ENCODE results near the gene GSK3B. TPM values are rescaled to one million over a fixed set of nuclear protein-coding genes. Genes with fewer than 3 reads are reported as not detected.
A peak's percentile ranks its signal among the peaks of the same experiment; 100 is the strongest.

Gene GSK3B
- polyA plus RNA-seq, 6 donors from 2014 or later = 11.3 to 26.1 (median 14.9) TPM

GRCh38 chr3:120040813-120041377 is 53.4 kb downstream of the GSK3B start:
- Mint-ChIP-seq H3K36me3 (peaks cover 46 to 60% of the 10 kb centered on the region in 2 donors), H3K27ac (peak overlapping the region in 2 of 6 donors; percentile 29 to 76), H3K4me3 (peak overlapping the region in 1 of 8 donors; percentile 72), H3K4me1 (peaks cover 18 to 28% (median 21%) of the 10 kb centered on the region in 3 donors), H3K9me3 (peaks cover 28 to 88% (median 78%) of the 10 kb centered on the region in 7 donors), H3K27me3 (no peaks in the 10 kb centered on the region)
- no peak for DNase-seq
- no peak for ATAC-seq (ENCODE audit: low read depth in 2 of 2)

GRCh38 chr3:120039642-120040610 is 54.3 kb downstream of the GSK3B start:
- Mint-ChIP-seq H3K36me3 (peaks cover 46 to 51% of the 10 kb centered on the region in 2 donors), H3K9me3 (peaks cover 23 to 80% (median 70%) of the 10 kb centered on the region in 7 donors)

GRCh38 chr3:120033596-120033995 is 60.7 kb downstream of the GSK3B start:
- H3K27ac Mint-ChIP-seq = peak overlapping the region; percentile 9 to 97 (median 86)
- DNase-seq (peak; percentile 36), ATAC-seq (ENCODE audit: low read depth in 2 of 2) (peak; percentile 87 to 90)
- H3K4me3 Mint-ChIP-seq = peak overlapping the region in 7 of 8 donors; percentile 12 to 83 (median 35)
- H3K4me1 Mint-ChIP-seq = peaks cover 23 to 38% (median 26%) of the 10 kb centered on the region in 3 donors
- H3K9me3 Mint-ChIP-seq = peaks cover 3 to 37% (median 26%) of the 10 kb centered on the region in 7 donors
- H3K36me3 Mint-ChIP-seq = peaks cover 10 to 12% of the 10 kb centered on the region in 2 donors
- no peaks in the 10 kb centered on the region for H3K27me3 Mint-ChIP-seq

More at GRCh38 chr3:120039642-120040610, 54.3 kb downstream of the GSK3B start:
- DNase-seq (no peak), ATAC-seq (ENCODE audit: low read depth in 2 of 2) (no peak)
- Mint-ChIP-seq H3K27ac (peak overlapping the region in 2 of 6 donors; percentile 26 to 42), H3K4me1 (peaks cover 15 to 21% (median 19%) of the 10 kb centered on the region in 3 donors), H3K4me3 (peak overlapping the region in 2 of 8 donors; percentile 47 to 57), H3K27me3 (no peaks in the 10 kb centered on the region)

- Mint-ChIP-seq H3K36me3 (peaks cover 9 to 12% of the 10 kb centered on the region in 2 donors), H3K27me3 (no peaks in the 10 kb centered on the region), H3K4me1 (peaks cover 26 to 51% (median 31%) of the 10 kb centered on the region in 3 donors), H3K9me3 (peaks cover 3 to 25% (median 15%) of the 10 kb centered on the region in 7 donors), H3K4me3 (no peak overlapping the region), H3K27ac (no peak overlapping the region)
- ATAC-seq (ENCODE audit: low read depth in 2 of 2) = no peak
- no peak for DNase-seq
Observed at GRCh38 chr3:120031561-120031960, 62.7 kb downstream of the GSK3B start.

GRCh38 chr3:120029749-120030148 is 64.5 kb downstream of the GSK3B start:
- H3K4me3 Mint-ChIP-seq = no peak overlapping the region
- H3K27me3 Mint-ChIP-seq = no peaks in the 10 kb centered on the region
- H3K36me3 Mint-ChIP-seq = peaks cover 15 to 17% of the 10 kb centered on the region in 2 donors
- H3K27ac Mint-ChIP-seq = peak overlapping the region in 2 of 6 donors; percentile 2 to 6
- DNase-seq (no peak), ATAC-seq (ENCODE audit: low read depth in 2 of 2) (no peak)
- H3K4me1 Mint-ChIP-seq = peaks cover 41 to 61% (median 48%) of the 10 kb centered on the region in 3 donors
- H3K9me3 Mint-ChIP-seq = peaks cover 3 to 19% (median 14%) of the 10 kb centered on the region in 7 donors

- ATAC-seq (ENCODE audit: low read depth in 2 of 2) (no peak), DNase-seq (no peak)
- H3K27ac Mint-ChIP-seq = peak overlapping the region in 1 of 6 donors; percentile 13
- H3K36me3 Mint-ChIP-seq = peaks cover 11% of the 10 kb centered on the region in 2 donors
- no peak overlapping the region for H3K4me3 Mint-ChIP-seq
- peaks cover 40 to 63% (median 46%) of the 10 kb centered on the region in 3 donors for H3K4me1 Mint-ChIP-seq
- peaks cover 0 to 8% (median 6%) of the 10 kb centered on the region in 7 donors for H3K9me3 Mint-ChIP-seq
- H3K27me3 Mint-ChIP-seq = no peaks in the 10 kb centered on the region
Observed at GRCh38 chr3:120028271-120029047, 65.8 kb downstream of the GSK3B start.

- no peak for DNase-seq
- Mint-ChIP-seq H3K27me3 (no peaks in the 10 kb centered on the region), H3K36me3 (peaks cover 9 to 10% of the 10 kb centered on the region in 2 donors), H3K9me3 (no peaks in the 10 kb centered on the region), H3K4me3 (no peak overlapping the region), H3K4me1 (peaks cover 48 to 70% (median 57%) of the 10 kb centered on the region in 3 donors), H3K27ac (no peak overlapping the region)
- no peak for ATAC-seq (ENCODE audit: low read depth in 2 of 2)
Observed at GRCh38 chr3:120027226-120027625, 67.0 kb downstream of the GSK3B start.

- Mint-ChIP-seq H3K4me1 (peaks cover 55 to 83% (median 66%) of the 10 kb centered on the region in 3 donors), H3K9me3 (no peaks in the 10 kb centered on the region), H3K36me3 (peaks cover 9 to 14% of the 10 kb centered on the region in 2 donors), H3K27me3 (no peaks in the 10 kb centered on the region), H3K4me3 (no peak overlapping the region), H3K27ac (peak overlapping the region in 1 of 6 donors; percentile 5)
- ATAC-seq (ENCODE audit: low read depth in 2 of 2) (no peak), DNase-seq (no peak)
Observed at GRCh38 chr3:120025520-120025919, 68.7 kb downstream of the GSK3B start.

GRCh38 chr3:120024103-120024502 is 70.1 kb downstream of the GSK3B start:
- no peak overlapping the region for H3K27ac Mint-ChIP-seq
- H3K36me3 Mint-ChIP-seq = peaks cover 9 to 16% of the 10 kb centered on the region in 2 donors
- no peak overlapping the region for H3K4me3 Mint-ChIP-seq
- no peaks in the 10 kb centered on the region for H3K9me3 Mint-ChIP-seq
- no peak for ATAC-seq (ENCODE audit: low read depth in 2 of 2)
- H3K27me3 Mint-ChIP-seq = no peaks in the 10 kb centered on the region
- peaks cover 49 to 79% (median 70%) of the 10 kb centered on the region in 3 donors for H3K4me1 Mint-ChIP-seq
- DNase-seq = no peak

- Mint-ChIP-seq H3K4me3 (no peak overlapping the region), H3K9me3 (no peaks in the 10 kb centered on the region), H3K27ac (peak overlapping the region in 2 of 6 donors; percentile 37 to 60), H3K36me3 (peaks cover 9 to 16% of the 10 kb centered on the region in 2 donors), H3K27me3 (no peaks in the 10 kb centered on the region), H3K4me1 (peaks cover 53 to 79% (median 73%) of the 10 kb centered on the region in 3 donors)
- DNase-seq (no peak), ATAC-seq (ENCODE audit: low read depth in 2 of 2) (no peak)
Observed at GRCh38 chr3:120022729-120023128, 71.5 kb downstream of the GSK3B start.

- Mint-ChIP-seq H3K4me1 (peaks cover 58 to 82% (median 76%) of the 10 kb centered on the region in 3 donors), H3K27me3 (no peaks in the 10 kb centered on the region), H3K36me3 (peaks cover 9 to 16% of the 10 kb centered on the region in 2 donors), H3K27ac (peak overlapping the region in 3 of 6 donors; percentile 1 to 70 (median 3)), H3K4me3 (peak overlapping the region in 2 of 8 donors; percentile 32 to 45), H3K9me3 (no peaks in the 10 kb centered on the region)
- no peak for ATAC-seq (ENCODE audit: low read depth in 2 of 2)
- DNase-seq = no peak
Observed at GRCh38 chr3:120021523-120021922, 72.7 kb downstream of the GSK3B start.

- no peak for DNase-seq
- H3K9me3 Mint-ChIP-seq = no peaks in the 10 kb centered on the region
- H3K4me1 Mint-ChIP-seq = peaks cover 44 to 83% (median 83%) of the 10 kb centered on the region in 3 donors
- H3K36me3 Mint-ChIP-seq = peaks cover 0 to 6% of the 10 kb centered on the region in 2 donors
- H3K27me3 Mint-ChIP-seq = no peaks in the 10 kb centered on the region
- H3K27ac Mint-ChIP-seq = no peak overlapping the region
- no peak overlapping the region for H3K4me3 Mint-ChIP-seq
- ATAC-seq (ENCODE audit: low read depth in 2 of 2) = no peak
Observed at GRCh38 chr3:120018299-120018698, 75.9 kb downstream of the GSK3B start.

All from naive B cell (primary cell).